ENCODE results near the gene PATZ1.

The PATZ1 gene

GRCh38 chr22:31281733-31282132, 64.4 kb downstream of the PATZ1 start:
- DNase-seq, result no peak

GRCh38 chr22:31279821-31280505, 66.2 kb downstream of the PATZ1 start:
- no peak for DNase-seq

GRCh38 chr22:31279327-31279669, 66.8 kb downstream of the PATZ1 start:
- no peak for DNase-seq

DNA sequence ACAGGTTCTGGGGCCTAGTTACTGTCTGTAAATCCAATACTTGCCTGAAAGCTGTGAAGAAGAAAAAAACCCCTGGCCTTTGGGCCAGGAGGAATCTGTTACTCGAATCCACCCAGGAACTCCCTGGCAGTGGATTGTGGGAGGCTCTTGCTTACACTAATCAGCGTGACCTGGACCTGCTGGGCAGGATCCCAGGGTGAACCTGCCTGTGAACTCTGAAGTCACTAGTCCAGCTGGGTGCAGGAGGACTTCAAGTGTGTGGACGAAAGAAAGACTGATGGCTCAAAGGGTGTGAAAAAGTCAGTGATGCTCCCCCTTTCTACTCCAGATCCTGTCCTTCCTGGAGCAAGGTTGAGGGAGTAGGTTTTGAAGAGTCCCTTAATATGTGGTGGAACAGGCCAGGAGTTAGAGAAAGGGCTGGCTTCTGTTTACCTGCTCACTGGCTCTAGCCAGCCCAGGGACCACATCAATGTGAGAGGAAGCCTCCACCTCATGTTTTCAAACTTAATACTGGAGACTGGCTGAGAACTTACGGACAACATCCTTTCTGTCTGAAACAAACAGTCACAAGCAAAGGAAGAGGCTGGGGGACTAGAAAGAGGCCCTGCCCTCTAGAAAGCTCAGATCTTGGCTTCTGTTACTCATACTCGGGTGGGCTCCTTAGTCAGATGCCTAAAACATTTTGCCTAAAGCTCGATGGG, 67.4 kb downstream of the PATZ1 start:
- DNase-seq, result no peak

DNA sequence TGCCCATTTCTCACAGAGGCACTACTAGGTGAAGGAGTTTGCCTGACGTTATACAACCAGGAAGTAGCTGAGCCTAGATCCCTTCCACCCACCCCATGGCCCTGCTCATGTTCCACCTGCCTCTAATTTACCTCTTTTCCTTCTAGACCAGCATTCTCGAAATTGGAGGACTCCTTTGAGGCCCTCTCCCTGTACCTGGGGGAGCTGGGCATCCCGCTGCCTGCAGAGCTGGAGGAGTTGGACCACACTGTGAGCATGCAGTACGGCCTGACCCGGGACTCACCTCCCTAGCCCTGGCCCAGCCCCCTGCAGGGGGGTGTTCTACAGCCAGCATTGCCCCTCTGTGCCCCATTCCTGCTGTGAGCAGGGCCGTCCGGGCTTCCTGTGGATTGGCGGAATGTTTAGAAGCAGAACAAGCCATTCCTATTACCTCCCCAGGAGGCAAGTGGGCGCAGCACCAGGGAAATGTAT, 68.0 kb downstream of the PATZ1 start:
- no peak for DNase-seq

- DNase-seq, result no peak
Measured at GRCh38 chr22:31277741-31278140, 68.4 kb downstream of the PATZ1 start.

GRCh38 chr22:31276426-31277167, 69.5 kb downstream of the PATZ1 start:
- DNase-seq, result no peak
